ENCODE measurements around the gene HTR7. TPM values are rescaled to one million over a fixed set of nuclear protein-coding genes. Genes with fewer than 3 reads are reported as not detected.
"Not testable (repeated sequence)": the region's sequence is repeated elsewhere in the genome, so short reads cannot be mapped to it uniquely, and the experiment has no call there.

HTR7 gene
- total RNA-seq, 1 donor from 2014 or later = not detected

DNA sequence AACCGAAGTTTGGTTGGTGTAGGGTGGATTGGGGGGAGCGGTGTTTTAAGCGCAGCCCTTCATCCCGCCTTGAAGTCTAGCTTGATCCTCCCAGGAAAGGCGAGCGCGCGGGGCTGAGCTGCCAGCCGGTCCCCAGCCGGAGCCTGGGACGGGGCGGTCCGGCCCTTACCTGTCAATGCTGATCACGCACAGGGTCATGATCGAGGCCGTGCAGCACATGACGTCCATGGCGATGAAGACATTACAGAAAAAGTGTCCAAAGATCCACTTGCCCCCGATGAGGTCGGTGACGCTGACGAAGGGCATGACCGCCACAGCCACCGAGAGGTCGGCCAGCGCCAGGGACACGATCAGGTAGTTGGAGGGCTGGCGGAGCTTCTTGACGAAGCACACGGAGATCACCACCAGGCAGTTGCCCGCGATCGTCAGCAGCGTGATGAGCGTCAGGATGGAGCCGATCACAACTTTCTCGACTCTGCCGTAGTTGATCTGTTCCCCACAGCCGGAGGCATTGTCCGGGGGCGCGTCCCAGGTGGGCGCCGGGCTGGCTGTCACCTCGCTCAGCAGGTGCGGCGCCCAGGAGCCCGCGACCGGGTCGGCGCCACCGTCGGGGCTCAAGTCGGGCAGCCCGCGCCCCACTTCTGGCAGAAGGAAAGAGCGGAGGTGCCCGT lies 740 bp downstream of the HTR7 start:
- no peak for DNase-seq

- no peak for DNase-seq
Measured at GRCh38 chr10:90856261-90856660, 1.6 kb downstream of the HTR7 start.

GRCh38 chr10:90855126-90855525 lies 2.7 kb downstream of the HTR7 start:
- DNase-seq = no peak

- no peak for DNase-seq
Measured at GRCh38 chr10:90849956-90850749, 7.7 kb downstream of the HTR7 start.

GRCh38 chr10:90847436-90847835 lies 10.4 kb downstream of the HTR7 start:
- no peak for DNase-seq

DNA sequence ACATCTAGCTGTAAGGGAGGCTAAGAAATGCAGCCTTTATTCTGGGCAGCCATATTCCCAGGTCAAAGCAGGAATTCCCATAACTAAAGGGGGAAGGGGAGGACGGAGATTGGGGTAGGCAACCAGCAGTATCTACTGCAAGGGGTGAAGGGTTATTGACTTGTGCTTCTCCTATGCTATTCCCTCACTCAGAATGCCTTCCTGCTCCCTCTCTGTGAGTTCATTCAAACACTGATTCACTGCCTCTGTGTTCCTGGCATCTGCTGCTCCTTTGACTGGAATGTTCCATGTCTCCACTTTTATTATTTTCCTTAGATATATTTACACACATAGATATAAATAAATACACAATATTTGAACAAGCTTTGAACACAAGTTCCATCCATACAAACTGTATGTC lies 11.1 kb downstream of the HTR7 start:
- DNase-seq = no peak

GRCh38 chr10:90845726-90846125 lies 12.1 kb downstream of the HTR7 start:
- DNase-seq = no peak

- no peak for DNase-seq
Measured at GRCh38 chr10:90842725-90843124, 15.1 kb downstream of the HTR7 start.

- DNase-seq = no peak
Measured at GRCh38 chr10:90837486-90837885, 20.4 kb downstream of the HTR7 start.

GRCh38 chr10:90834326-90834725 lies 23.5 kb downstream of the HTR7 start:
- no peak for DNase-seq

GRCh38 chr10:90832111-90832510 lies 25.7 kb downstream of the HTR7 start:
- DNase-seq = no peak

GRCh38 chr10:90822508-90822907 lies 35.3 kb downstream of the HTR7 start:
- no peak for DNase-seq

GRCh38 chr10:90821864-90822263 lies 36.0 kb downstream of the HTR7 start:
- not testable (repeated sequence) for DNase-seq

DNA sequence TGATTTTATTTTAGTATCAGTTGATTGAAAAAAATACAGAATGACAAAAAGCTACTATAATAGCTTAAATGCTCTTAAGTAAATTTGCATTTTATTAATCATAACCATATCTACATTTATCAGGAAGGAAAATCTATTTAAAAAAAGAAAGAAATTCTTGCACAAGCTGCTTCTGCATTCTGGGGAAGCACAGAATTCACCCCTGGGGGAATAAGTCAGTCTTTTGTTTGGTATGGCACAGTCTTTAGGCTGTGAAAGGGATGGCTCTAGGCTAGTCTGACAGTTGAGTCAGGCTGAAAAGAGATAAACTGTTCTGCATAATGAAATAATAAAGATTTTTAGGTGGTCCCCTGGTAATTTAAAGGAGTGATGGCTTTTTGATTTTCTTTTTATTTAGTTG lies 37.9 kb downstream of the HTR7 start:
- no peak for DNase-seq

- no peak for DNase-seq
Measured at GRCh38 chr10:90818736-90819135, 39.1 kb downstream of the HTR7 start.

DNA sequence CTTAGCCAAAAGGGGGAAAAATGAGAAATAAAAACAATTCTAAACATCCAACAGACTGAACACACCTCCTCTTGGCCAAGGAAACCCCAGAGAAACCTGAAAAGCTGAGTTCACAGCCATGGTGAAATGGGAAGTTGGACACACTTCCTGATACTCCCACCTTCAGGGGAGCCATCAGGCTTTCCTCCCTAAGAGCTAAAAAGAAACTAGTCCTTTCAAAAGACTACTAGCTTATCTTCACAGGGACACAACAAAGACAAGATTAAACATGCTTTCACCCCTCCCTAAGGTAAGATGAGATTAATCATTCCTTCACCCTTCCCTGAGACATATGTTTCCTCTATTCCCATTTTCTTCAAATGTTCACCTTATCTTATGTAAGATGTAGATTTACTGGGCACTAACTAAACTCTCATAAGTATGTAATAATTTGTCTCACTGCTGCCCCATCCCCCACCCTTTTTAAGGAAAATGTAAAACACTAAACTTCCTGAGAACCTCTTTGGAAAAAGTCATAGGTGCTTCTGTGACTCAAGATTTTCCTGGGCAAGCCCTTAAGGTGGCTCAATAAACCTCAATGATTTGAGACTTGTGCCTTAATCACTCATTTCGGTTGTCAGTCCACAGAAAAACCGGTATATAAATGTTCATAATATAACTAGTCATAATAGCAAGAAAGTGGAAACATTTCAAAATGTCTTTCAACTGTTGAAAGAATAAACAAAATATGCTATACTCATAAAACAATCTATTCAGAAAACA lies 40.5 kb downstream of the HTR7 start:
- DNase-seq = no peak

- DNase-seq = no peak
Measured at GRCh38 chr10:90816466-90816865, 41.4 kb downstream of the HTR7 start.

- DNase-seq = no peak
Measured at GRCh38 chr10:90813594-90814365, 44.1 kb downstream of the HTR7 start.

- DNase-seq = not testable (repeated sequence)
Measured at GRCh38 chr10:90807106-90807505, 50.7 kb downstream of the HTR7 start.

DNA sequence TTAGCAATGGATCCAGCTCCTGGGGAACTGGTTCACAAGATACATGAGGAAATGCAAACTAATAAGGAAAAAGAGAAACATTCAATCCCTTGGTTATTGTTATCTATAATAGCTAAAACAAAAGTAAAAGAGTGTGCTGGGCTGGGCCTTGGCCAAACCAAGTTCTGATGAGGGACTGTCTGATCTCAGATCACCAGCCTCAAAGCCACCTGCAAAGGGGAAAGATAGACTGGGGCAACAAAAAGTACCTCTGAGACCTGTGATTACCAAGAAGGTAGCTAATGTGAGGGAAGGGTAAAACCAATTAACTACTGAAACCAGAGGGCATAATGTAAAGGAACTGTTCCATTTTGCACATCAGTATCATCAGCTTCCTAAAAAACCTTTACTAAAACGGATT lies 51.2 kb downstream of the HTR7 start:
- DNase-seq = no peak

GRCh38 chr10:90805206-90805605 lies 52.6 kb downstream of the HTR7 start:
- no peak for DNase-seq

- DNase-seq = no peak
Measured at GRCh38 chr10:90804354-90804753, 53.5 kb downstream of the HTR7 start.

GRCh38 chr10:90801608-90802007 lies 56.2 kb downstream of the HTR7 start:
- no peak for DNase-seq

All from dermis blood vessel endothelial cell (primary cell).